Right lobe of liver (tissue), 6 donors: ENCODE results near the gene KIAA2012. TPM values are rescaled to one million over a fixed set of nuclear protein-coding genes. Genes with fewer than 3 reads are reported as not detected.

Source experiments
- ATAC-seq, 4 donors: fragments of 200-7000 bp; cut with Tn5 transposase; one replicate each; pipeline ENCODE4 v1.9.1; 2020; ENCODE audit warnings: mild to moderate bottlenecking in 4 of 4, moderate library complexity in 4 of 4
- DNase-seq, 3 donors: peaks; one replicate each; pipeline ENCODE4 v3.0.0-alpha.2; 2020
- H3K27ac ChIP-seq, 3 donors: fragments of 200-600 bp; one replicate each; pipeline ENCODE4 v1.8.0; 2022
- H3K27me3 ChIP-seq, 2 donors: fragments of 200-600 bp; one replicate each; pipeline ENCODE4 v1.8.0; 2022
- H3K36me3 ChIP-seq, 4 donors: fragments of 200-600 bp; sonication (generic) in 1 of 4; one replicate each; pipeline versions ENCODE4 v1.5.1 to v1.8.0; 2017 to 2022; ENCODE audit warnings: control low read depth in 1 of 4
- H3K4me1 ChIP-seq, 4 donors: fragments of 200-600 bp; sonication (generic) in 1 of 4; one replicate each; pipeline versions ENCODE4 v1.5.1 to v1.8.0; 2017 to 2022; ENCODE audit warnings: control low read depth in 1 of 4
- H3K4me3 ChIP-seq, 3 donors: fragments of 200-600 bp; one replicate each; pipeline ENCODE4 v1.8.0; 2022
- H3K9me3 ChIP-seq, 4 donors: fragments of 200-600 bp; sonication (generic) in 1 of 4; one replicate each; pipeline versions ENCODE4 v1.5.1 to v1.8.0; 2017 to 2022; ENCODE audit warnings: control low read depth in 1 of 4
- POLR2A ChIP-seq: fragments of 450-650 bp; IDR thresholded peaks from one replicate; pipeline ENCODE4 v1.6.1; 2017; ENCODE audit warnings: antibody characterized with exemption, mild to moderate bottlenecking
- WGBS: methylation state at CpG from one replicate; pipeline ENCODE4 v1.1.6; 2018; ENCODE audit warnings: low coverage, low lambda C conversion rate; ENCODE audit not compliant: insufficient coverage; ENCODE audit errors: missing lambda C conversion rate; 5-methylcytosine and 5-hydroxymethylcytosine counted together
- intact Hi-C, 2 donors: fragments of 100-400 bp; cut with DNase I; formaldehyde crosslinking; loops; one replicate each; pipeline versions ENCODE4 v1.11.2 to v1.14.1; 2022
- total RNA-seq, 6 experiments: library from RNA; depleted of rRNA in 2 of 6; stranded (reverse); fragments of >200 nt in 2 of 6; fragmentation: NEBNext Ultra II Directional in 3 of 6; extraction: Animal tissue kit (Norgen Biotek cat#: 25700) in 3 of 6; gene quantifications; one replicate each; pipeline versions ENCODE4 v1.1.0 to v1.2.4, GENCODE V29; 2016 to 2023
- TF ChIP-seq, protein P1 (sequence below), 4 donors: fragments of 200-600 bp in 3 of 4; fragments of 450-650 bp in 1 of 4; IDR thresholded peaks; one replicate each; pipeline versions ENCODE4 v1.5.1 to v1.8.0; 2016 to 2022; ENCODE audit warnings: antibody characterized with exemption in 4 of 4, mild to moderate bottlenecking in 2 of 4
- donor health status: DM: no; HTN: yes; CAD: no.
- donor health status: DM: no; HTN: no; CAD: no.
- donor health status: DM: no; HTN: no; CAD: no.
- donor health status: DM: no; HTN: yes; CAD: no.
- donor health status: DM: no; HTN: yes; CAD: no.

The KIAA2012 gene
- total RNA-seq, 6 experiments from 2014 or later, result 0.11 to 0.56 (median 0.43) TPM

DNA sequence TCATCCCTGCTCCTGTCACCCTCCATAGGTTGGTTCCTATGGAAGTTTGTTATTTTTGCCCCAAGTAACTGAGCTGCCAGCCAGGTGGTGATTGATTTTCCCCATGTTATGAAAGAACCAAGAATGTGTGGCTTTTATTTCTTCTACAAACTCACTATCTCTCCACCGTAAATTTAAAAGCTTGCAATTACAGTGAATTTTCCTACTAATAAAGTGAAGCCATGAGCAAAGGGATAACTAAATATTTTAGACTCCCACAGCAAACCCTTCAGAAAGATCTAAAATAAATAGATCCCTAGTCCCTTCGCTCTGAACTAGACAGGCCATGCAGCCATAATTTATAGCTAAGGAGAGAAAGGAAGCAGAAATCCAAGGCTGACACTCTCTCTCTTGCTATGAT lies 6.2 kb upstream of the KIAA2012 start:
- WGBS, result 73% methylated on average over 2 of the region's 2 CpGs
- Histone ChIP-seq H3K27ac (no peak overlapping the region), H3K36me3 (no peaks in the 10 kb centered on the region), H3K4me3 (no peak overlapping the region), H3K9me3 (no peaks in the 10 kb centered on the region), H3K4me1 (no peaks in the 10 kb centered on the region), H3K27me3 (no peaks in the 10 kb centered on the region)
- no peak for DNase-seq
- intact Hi-C loops, result no loop called here
- TF ChIP-seq, protein P1, sequence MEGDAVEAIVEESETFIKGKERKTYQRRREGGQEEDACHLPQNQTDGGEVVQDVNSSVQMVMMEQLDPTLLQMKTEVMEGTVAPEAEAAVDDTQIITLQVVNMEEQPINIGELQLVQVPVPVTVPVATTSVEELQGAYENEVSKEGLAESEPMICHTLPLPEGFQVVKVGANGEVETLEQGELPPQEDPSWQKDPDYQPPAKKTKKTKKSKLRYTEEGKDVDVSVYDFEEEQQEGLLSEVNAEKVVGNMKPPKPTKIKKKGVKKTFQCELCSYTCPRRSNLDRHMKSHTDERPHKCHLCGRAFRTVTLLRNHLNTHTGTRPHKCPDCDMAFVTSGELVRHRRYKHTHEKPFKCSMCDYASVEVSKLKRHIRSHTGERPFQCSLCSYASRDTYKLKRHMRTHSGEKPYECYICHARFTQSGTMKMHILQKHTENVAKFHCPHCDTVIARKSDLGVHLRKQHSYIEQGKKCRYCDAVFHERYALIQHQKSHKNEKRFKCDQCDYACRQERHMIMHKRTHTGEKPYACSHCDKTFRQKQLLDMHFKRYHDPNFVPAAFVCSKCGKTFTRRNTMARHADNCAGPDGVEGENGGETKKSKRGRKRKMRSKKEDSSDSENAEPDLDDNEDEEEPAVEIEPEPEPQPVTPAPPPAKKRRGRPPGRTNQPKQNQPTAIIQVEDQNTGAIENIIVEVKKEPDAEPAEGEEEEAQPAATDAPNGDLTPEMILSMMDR (IDR thresholded peaks at IDR 0.05), result no peak
- TF ChIP-seq POLR2A, result no peak
- no peak for ATAC-seq

DNA sequence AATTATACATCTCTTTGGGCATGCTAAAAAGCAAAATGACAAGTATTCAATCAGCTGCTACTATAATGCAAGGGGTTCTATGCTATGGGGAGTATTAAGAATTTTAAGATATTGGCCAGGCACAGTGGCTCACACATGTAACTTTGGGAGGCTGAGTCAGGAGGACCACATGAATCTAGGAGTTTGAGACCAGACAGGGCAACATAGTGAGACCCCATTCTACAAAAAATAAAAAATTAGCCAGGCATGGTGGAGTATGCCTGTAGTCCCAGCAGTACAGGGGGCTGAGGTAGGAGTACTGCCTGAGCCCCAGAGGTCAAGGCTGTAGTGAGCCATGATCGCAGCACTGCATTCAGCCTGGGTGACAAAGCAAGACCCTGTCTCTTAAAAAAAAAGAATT lies 5.5 kb upstream of the KIAA2012 start:
- Histone ChIP-seq H3K36me3 (no peaks in the 10 kb centered on the region), H3K27ac (no peak overlapping the region), H3K4me3 (no peak overlapping the region), H3K9me3 (no peaks in the 10 kb centered on the region), H3K27me3 (no peaks in the 10 kb centered on the region), H3K4me1 (no peaks in the 10 kb centered on the region)
- intact Hi-C loops, result no loop called here
- DNase-seq (no peak), ATAC-seq (no peak)
- 100% methylated on average over 1 of the region's 1 CpG for WGBS
- TF ChIP-seq POLR2A, result no peak

DNA sequence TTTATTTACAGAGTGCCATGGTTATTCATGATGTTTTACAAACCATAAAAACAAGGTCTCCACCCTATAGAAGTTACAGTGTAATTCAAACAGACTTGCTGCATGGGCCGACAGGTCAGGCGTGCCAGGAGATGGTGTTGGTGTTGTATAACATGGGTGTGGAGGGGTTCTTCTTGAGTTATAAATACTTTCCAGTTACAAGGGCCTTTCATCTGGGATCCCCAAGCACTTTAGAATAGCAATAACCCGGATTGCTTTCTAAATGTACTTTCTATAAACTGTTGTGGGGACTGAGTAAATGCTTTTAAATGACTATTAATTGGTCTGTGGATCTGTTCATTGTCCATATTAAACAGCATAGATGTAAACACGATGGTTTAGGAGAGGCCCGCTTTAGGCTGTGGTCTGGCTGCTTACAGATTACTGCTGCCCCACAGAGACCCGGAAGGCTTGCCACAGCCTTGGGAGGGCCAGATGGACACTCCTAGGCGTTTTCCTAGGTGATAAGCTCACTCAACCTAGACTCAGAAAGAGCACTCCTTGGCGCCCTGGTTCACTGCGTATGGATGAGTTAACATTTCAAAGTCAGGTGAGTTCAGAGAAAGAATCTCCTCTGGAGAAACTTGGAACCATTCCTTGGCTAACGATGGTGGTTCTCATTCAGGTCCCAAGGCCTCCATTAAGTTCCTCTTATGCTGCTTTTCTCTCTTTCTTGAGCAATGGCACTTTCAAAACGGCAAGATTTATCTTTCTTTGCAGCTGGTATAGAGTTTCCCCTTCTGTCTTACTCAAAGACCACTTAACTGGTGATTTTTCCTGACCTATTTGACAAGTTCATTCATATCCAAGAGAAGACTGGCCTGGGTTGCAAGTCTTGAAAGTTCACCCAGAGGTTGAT lies 3.6 kb upstream of the KIAA2012 start:
- Histone ChIP-seq H3K27me3 (no peaks in the 10 kb centered on the region), H3K27ac (no peak overlapping the region), H3K4me1 (no peaks in the 10 kb centered on the region), H3K9me3 (no peaks in the 10 kb centered on the region), H3K36me3 (no peaks in the 10 kb centered on the region), H3K4me3 (no peak overlapping the region)
- intact Hi-C loops, result no loop called here
- 80% methylated on average over 9 of the region's 11 CpGs for WGBS
- ATAC-seq (no peak), DNase-seq (no peak)
- TF ChIP-seq POLR2A, result no peak
- TF ChIP-seq, protein P1 (IDR thresholded peaks at IDR 0.05), result no peak

DNA sequence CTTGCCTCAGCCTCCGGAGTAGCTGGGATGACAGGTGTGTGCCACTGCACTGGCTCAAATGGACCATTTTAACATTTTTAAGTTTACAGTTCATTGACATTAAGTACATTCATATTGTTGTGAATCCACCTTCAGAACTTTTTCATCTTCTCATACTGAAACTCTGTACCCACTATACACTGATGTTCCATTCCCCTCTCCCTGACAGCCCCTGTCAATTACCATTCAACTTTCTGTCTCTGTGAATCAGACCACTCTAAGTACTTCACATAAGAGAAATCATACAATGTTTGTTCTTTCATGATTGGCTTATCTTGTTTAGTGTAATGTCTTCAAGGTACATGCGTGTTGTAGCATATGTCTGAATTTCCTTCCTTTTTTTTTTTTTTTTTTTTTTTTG lies 1.9 kb upstream of the KIAA2012 start:
- intact Hi-C loops, result no loop called here
- no peak for ATAC-seq
- no peak overlapping the region for H3K27ac ChIP-seq
- no peak overlapping the region for H3K4me3 ChIP-seq
- no peaks in the 10 kb centered on the region for H3K4me1 ChIP-seq
- H3K36me3 ChIP-seq, result no peaks in the 10 kb centered on the region
- H3K9me3 ChIP-seq, result no peaks in the 10 kb centered on the region
- no peak for DNase-seq
- no peaks in the 10 kb centered on the region for H3K27me3 ChIP-seq
- TF ChIP-seq, protein P1 (IDR thresholded peaks at IDR 0.05), result no peak
- no peak for TF ChIP-seq POLR2A
- 84% methylated on average over 2 of the region's 2 CpGs for WGBS

DNA sequence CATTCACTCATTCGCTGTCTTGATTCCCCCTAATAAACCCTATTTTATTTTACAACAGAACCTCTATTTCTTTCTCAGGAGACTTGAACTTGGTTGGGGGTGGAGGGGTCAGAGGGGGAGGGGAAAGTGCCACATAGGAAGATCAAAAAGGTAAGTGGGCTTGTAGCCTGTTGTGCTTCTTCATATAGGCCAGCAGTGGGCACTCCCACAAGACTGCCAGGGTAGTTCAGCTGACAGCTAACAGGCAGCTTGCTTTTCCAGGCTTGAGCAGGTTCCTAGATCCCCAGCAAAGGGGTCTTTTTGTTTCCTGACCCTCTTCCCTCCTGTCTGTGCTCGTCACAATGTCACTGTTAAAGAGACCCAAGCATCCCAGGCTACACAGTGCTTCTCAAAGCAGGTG lies 829 bp upstream of the KIAA2012 start:
- TF ChIP-seq POLR2A, result no peak
- TF ChIP-seq, protein P1 (IDR thresholded peaks at IDR 0.05), result peak in 2 of 4 donors; percentile 8 to 34
- DNase-seq, result no peak
- Histone ChIP-seq H3K9me3 (no peaks in the 10 kb centered on the region), H3K27ac (no peak overlapping the region), H3K4me1 (no peaks in the 10 kb centered on the region), H3K4me3 (no peak overlapping the region), H3K27me3 (no peaks in the 10 kb centered on the region), H3K36me3 (no peaks in the 10 kb centered on the region)
- 64% methylated on average over 2 of the region's 2 CpGs for WGBS
- intact Hi-C loops, result no loop called here
- ATAC-seq, result no peak
